HG02852 (cell line): Measurements from ENCODE around the gene GFRA1.

Experiments used
- ATAC-seq: cut with Tn5 transposase; IDR thresholded peaks from one replicate; pipeline ENCODE4 v1.9.1; 2021; ENCODE audit warnings: mild to moderate bottlenecking, moderate library complexity; ENCODE audit not compliant: unreplicated experiment

The GFRA1 gene

GRCh38 chr10:116133634-116134033 lies 139.4 kb downstream of the GFRA1 start:
- ATAC-seq: no peak

GRCh38 chr10:116132780-116133399 lies 140.1 kb downstream of the GFRA1 start:
- no peak for ATAC-seq

- no peak for ATAC-seq
Observed at GRCh38 chr10:116130006-116130405, 143.0 kb downstream of the GFRA1 start.

- ATAC-seq: no peak
Observed at GRCh38 chr10:116126954-116127695, 145.9 kb downstream of the GFRA1 start.

GRCh38 chr10:116126239-116126638 lies 146.8 kb downstream of the GFRA1 start:
- no peak for ATAC-seq

GRCh38 chr10:116125180-116125579 lies 147.8 kb downstream of the GFRA1 start:
- ATAC-seq: no peak

- no peak for ATAC-seq
Observed at GRCh38 chr10:116124777-116125176, 148.2 kb downstream of the GFRA1 start.

GRCh38 chr10:116122664-116123063 lies 150.3 kb downstream of the GFRA1 start:
- no peak for ATAC-seq

- ATAC-seq: no peak
Observed at GRCh38 chr10:116121640-116122525, 151.1 kb downstream of the GFRA1 start.

- no peak for ATAC-seq
Observed at GRCh38 chr10:116120688-116121455, 152.1 kb downstream of the GFRA1 start.

GRCh38 chr10:116118847-116119246 lies 154.2 kb downstream of the GFRA1 start:
- ATAC-seq: no peak

- ATAC-seq: no peak
Observed at GRCh38 chr10:116115797-116116196, 157.2 kb downstream of the GFRA1 start.

- ATAC-seq: no peak
Observed at GRCh38 chr10:116115036-116115641, 157.9 kb downstream of the GFRA1 start.

- no peak for ATAC-seq
Observed at GRCh38 chr10:116113721-116114501, 159.1 kb downstream of the GFRA1 start.

- ATAC-seq: no peak
Observed at GRCh38 chr10:116112232-116113231, 160.5 kb downstream of the GFRA1 start.

GRCh38 chr10:116111483-116112095 lies 161.4 kb downstream of the GFRA1 start:
- ATAC-seq: no peak

GRCh38 chr10:116110736-116111135 lies 162.3 kb downstream of the GFRA1 start:
- no peak for ATAC-seq

- ATAC-seq: no peak
Observed at GRCh38 chr10:116109881-116110280, 163.1 kb downstream of the GFRA1 start.
